Measurements from ENCODE around the gene TRAF3IP1.

DNA sequence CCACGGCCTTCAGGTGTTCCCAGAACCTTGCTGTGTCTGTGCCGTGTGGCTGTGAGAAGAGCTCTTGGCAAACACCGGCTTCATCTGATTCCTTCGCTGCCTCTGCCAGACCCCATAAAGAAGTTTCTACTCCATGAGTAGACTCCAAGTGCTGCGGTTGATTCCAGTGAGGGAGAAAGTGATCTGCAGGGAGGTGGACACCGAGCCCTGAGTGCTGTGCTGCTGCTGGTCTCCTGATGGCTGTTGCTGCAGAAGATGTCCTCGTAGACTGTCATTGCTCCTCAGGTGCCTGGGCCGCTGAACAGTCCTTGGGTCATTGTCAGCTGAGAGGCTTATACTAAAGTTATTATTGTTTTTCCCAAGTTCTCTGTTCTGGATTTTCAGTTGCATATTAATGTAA, 126.1 kb downstream of the TRAF3IP1 start:
- TF ChIP-seq POLR2A (IDR thresholded peaks at IDR 0.05) (no peak), CTCF (IDR thresholded peaks at IDR 0.05) (no peak)
